Stimulated activated CD4-positive, alpha-beta T cell treated with anti-CD3 and anti-CD28 coated beads, TNF-alpha, amount 100 ng/mL, for 1 hour (primary cell): ENCODE results near the gene TEKT3.

Source experiments
- DNase-seq, 3 donors: peaks; one replicate each; pipeline ENCODE4 v3.0.0-alpha.2; 2020; ENCODE audit warnings: low read depth in 3 of 3, low spot score in 1 of 3

TEKT3 gene

GRCh38 chr17:15350777-15351477, 9.5 kb upstream of the TEKT3 start:
- DNase-seq = no peak

DNA sequence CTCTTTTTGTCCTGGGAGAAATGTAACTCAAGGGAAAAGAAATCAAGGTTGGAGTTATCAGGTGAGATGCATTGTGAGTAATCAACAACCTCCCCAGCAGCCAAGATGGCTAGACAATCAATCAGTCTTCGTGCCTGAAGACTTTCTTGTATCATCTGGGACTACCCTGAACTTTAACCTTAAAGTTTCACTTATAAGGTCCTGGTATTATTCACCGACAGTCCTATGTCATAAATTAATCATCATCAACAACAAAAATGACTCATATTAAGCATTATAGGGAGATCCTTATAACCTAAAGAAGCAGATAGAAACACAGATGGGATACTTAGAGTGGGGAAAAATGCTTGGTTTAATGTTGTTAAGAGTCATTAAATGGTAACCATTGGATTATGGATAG, 7.7 kb upstream of the TEKT3 start:
- DNase-seq = no peak

DNA sequence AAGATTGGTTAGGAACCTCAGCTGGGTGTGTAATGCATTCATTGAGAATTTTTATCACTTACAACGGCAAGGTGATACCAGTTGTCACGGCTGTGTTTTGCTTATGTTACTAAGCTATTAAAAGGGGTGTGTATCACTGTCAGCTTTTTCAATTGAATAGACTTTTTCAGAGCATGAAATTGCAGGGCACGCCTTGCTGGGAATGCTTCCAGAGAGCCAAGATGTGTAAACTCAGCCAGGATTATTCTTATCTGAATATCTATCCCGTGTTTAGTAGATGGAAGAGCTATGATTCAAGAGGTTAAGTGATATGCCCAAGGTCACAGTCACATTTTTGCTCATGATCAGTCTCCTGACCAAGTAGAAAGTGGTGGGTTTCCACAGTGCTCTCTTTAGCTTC, 6.6 kb upstream of the TEKT3 start:
- DNase-seq = no peak

DNA sequence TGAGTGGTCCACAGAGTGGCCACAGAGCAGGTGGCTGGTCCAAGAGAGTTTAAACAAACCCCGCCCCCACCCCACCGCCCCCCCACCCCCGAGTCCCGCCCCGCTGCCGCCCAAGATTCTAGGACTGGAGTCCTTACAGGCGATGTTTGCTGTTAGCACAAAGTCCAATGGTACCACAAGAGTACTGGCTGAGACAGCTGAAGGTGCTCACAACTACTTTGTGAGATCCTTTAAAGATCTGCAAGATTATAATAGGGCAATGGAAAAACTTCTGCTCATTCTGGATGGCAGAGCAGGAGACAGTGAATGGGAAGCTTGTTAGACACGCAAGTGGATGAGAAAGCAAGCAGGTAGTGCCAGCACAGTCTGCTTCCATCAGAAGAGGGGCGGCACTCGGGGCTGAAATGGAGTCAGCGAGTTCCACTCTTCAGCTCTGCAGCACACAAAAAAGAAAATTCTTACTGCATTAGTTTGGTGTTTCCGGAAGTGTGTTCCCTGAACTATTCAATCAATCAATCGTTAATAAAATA, 4.7 kb upstream of the TEKT3 start:
- no peak for DNase-seq

DNA sequence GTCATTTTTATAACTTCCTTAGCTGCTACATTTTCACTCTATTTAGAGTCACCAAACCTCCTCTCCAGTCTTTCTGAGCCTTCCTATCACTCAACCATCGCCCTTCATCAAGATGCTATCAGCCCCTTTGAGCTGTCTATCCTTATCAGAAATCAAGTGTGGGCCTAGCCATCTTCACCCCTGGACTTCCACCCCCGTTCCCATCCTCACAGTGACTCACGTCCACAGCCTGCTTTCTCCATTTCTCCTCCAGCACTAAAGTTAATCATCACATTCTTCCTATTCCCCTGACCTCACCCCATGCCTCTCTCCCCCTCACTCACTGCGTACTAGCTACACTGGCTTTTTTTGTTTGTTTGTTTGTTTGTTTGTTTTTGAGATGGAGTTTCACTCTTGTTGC, 2.4 kb upstream of the TEKT3 start:
- no peak for DNase-seq

GRCh38 chr17:15342460-15342859, 1.1 kb upstream of the TEKT3 start:
- no peak for DNase-seq

- DNase-seq = no peak
Measured at GRCh38 chr17:15341966-15342365, 569 bp upstream of the TEKT3 start.

- DNase-seq = no peak
Measured at GRCh38 chr17:15340966-15341365, 431 bp downstream of the TEKT3 start.

- no peak for DNase-seq
Measured at GRCh38 chr17:15335446-15335845, 6.0 kb downstream of the TEKT3 start.

DNA sequence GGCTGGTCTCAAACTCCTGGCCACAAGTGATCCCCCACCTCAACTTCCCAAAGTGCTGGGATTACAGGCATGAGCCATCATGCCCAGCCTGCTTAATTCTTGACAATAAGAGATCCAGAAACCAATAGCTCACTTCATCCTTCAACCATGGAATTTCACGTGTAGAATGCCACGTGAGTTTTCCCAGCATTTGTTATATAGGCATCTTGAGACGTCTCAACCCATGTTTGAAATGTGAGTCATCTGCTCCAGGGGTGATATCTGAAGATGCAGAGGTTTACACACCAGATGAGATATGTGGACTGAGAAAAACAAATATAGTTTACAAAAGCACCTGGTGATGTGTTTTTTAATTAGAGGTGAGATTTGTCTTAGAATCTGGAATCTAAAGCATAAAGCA, 7.1 kb downstream of the TEKT3 start:
- no peak for DNase-seq

- DNase-seq = no peak
Measured at GRCh38 chr17:15332338-15332737, 9.1 kb downstream of the TEKT3 start.

- DNase-seq = no peak
Measured at GRCh38 chr17:15323131-15323530, 18.3 kb downstream of the TEKT3 start.

- DNase-seq = no peak
Measured at GRCh38 chr17:15321556-15322251, 19.7 kb downstream of the TEKT3 start.

DNA sequence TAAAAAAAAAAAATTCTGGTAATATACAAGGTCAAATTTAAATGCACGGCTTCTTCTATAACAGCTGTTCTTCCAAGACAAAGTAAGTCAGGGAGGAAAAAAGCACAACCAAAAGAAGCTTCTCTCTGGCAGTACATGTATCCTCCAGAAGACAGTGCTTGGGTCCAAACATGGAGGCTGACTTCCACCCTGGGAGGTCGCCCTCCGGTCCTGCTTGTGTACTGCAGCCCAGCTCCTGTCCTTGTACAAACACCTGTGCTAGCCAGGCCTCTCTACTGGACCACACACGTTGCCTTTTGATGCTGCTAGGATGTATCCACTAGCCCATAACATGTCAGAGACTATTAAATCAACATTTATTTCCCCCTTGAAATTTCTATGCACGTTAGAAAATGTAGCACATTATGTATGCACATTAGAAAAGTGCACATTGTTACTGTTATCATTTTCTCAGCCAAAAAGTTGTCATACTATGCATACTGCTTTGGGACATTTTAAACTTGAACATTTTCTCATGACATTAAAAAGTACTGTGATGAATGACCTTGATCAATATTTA, 21.9 kb downstream of the TEKT3 start:
- DNase-seq = no peak

GRCh38 chr17:15311996-15312395, 29.4 kb downstream of the TEKT3 start:
- DNase-seq = no peak

DNA sequence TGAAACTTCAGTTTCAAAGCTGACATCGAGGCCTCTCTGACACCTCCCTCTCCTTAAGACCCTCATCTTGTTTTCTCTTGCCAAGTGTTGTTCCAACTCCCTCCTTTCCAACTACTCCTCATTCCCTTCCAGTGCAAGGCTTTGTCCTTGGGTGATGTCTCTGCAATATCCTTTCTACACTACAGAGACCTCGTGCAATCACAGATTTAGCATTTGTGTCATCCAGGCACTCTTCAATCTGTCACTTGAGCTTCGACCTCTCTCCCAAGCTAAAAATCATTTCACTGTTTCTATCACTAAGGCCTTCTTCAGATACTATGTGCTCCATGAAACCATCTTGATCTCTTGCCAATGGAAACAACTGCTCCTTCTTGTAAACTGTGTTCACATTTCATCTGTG, 31.6 kb downstream of the TEKT3 start:
- no peak for DNase-seq

GRCh38 chr17:15309236-15309635, 32.2 kb downstream of the TEKT3 start:
- DNase-seq = no peak

- DNase-seq = no peak
Measured at GRCh38 chr17:15308758-15309157, 32.6 kb downstream of the TEKT3 start.

GRCh38 chr17:15307710-15308111, 33.7 kb downstream of the TEKT3 start:
- DNase-seq = no peak

DNA sequence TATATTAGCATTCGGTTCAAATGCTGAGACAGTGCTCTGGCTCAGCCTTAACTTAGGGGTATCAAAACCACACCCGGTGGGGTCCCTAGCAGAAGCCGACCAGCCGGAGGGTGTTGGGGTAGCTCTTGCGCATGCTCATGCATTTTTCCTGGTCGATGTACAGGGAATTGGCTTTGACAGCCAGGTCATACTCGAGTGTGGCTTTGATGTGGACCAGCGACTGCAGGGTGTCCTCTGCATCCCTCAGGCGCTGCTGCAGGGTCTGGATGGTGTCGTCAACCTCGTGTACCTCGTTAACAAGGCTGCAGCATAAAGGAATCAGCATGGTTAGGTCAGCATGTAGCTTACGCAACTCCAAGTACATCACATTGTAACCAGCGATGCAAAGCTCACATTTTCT, 37.5 kb downstream of the TEKT3 start:
- no peak for DNase-seq

DNA sequence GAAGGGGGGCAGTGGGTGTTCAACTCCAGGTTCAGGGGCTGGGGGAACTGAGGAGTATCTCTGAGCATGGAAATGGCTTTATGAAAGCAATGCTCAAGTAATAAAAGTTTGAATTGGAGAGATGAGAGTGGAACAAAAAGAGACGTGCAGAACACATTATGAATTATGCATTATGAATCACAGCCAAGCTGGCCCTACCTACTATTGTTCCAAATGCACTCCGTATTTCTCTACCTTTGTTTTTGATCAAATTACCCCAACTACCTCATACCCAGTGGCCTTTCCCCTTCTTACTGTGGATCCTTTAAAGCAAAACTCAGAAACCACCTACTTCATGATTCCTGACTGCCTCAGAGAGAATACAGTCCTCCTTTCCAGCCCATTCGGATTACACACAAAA, 38.1 kb downstream of the TEKT3 start:
- DNase-seq = no peak

- no peak for DNase-seq
Measured at GRCh38 chr17:15301845-15302244, 39.6 kb downstream of the TEKT3 start.
